Endothelial cell of umbilical vein (primary cell): ENCODE data around the gene PPP1CA. TPM values are rescaled to one million over a fixed set of nuclear protein-coding genes. Genes with fewer than 3 reads are reported as not detected.

ENCODE experiments used
- BruUV-seq: library from RNA; stranded (reverse); fragments of 400-500 nt; replicated peaks from 2 replicates; lab custom pipeline; 2021; lab: Mats Ljungman, UMichigan
- CTCF ChIA-PET: fragments of 300-600, 350-600 bp; sonication (Branson Sonifier 250); formaldehyde crosslinking; loops from one replicate; lab custom pipeline; 2021; ENCODE audit warnings: antibody characterized with exemption, inconsistent platforms; lab: Charles Lee
- POLR2A ChIA-PET: fragments of 300-600, 350-600 bp; sonication (Branson Sonifier 250); formaldehyde crosslinking; loops from one replicate; lab custom pipeline; 2021; ENCODE audit warnings: antibody characterized with exemption, inconsistent platforms; lab: Charles Lee
- DNase-seq: peaks from one replicate; pipeline ENCODE4 v3.0.0-alpha.2; 2011; ENCODE audit warnings: low read depth, low spot score
- FAIRE-seq: peaks from 2 replicates; lab custom pipeline; 2011; peaks lifted over from hg19 to GRCh38; lab: Jason Lieb, UNC
- H2AFZ ChIP-seq: 2 replicates; pipeline ENCODE4 v1.6.0; 2012; ENCODE audit warnings: low read depth, low read length, control low read depth, inconsistent platforms
- H3K27ac ChIP-seq: 2 replicates; pipeline ENCODE4 v1.5.1; 2011; ENCODE audit warnings: low read depth, mild to moderate bottlenecking, control low read depth, low read length, moderate library complexity; ENCODE audit not compliant: insufficient read depth
- H3K27me3 ChIP-seq, 2 experiments: 2 replicates each; pipeline versions ENCODE4 v1.6.0 to v1.6.1; 2011; ENCODE audit warnings: low read length in 2 of 2, mixed read lengths in 1 of 2; ENCODE audit not compliant: control insufficient read depth in 2 of 2, insufficient read depth in 2 of 2
- H3K36me3 ChIP-seq, 2 experiments: 2 replicates in 1 of 2; 3 replicates in 1 of 2; pipeline ENCODE4 v1.5.1; 2011; ENCODE audit warnings: low read length in 2 of 2, mild to moderate bottlenecking in 1 of 2, moderate library complexity in 1 of 2; ENCODE audit not compliant: control insufficient read depth in 2 of 2, insufficient read depth in 2 of 2; ENCODE audit errors: extremely low read depth in 1 of 2
- H3K4me1 ChIP-seq: 3 replicates; pipeline ENCODE4 v1.5.1; 2011; ENCODE audit warnings: mild to moderate bottlenecking, low read length; ENCODE audit not compliant: control insufficient read depth, insufficient read depth; ENCODE audit errors: extremely low read depth
- H3K4me2 ChIP-seq: 2 replicates; pipeline ENCODE4 v1.6.1; 2011; ENCODE audit warnings: low read length, control low read depth, mixed read lengths; ENCODE audit not compliant: insufficient read depth
- H3K4me3 ChIP-seq, 3 experiments: fragments of 200-600 bp in 1 of 3; sonication (generic), shearing (Covaris generic) in 1 of 3; replicated peaks in 1 of 3; 2 replicates each; pipeline ENCODE4 v1.5.1; 2011 to 2016; ENCODE audit warnings: control low read depth in 3 of 3, low read length in 3 of 3, mild to moderate bottlenecking in 2 of 3, inconsistent platforms in 1 of 3, low read depth in 1 of 3, moderate library complexity in 1 of 3; ENCODE audit not compliant: insufficient read depth in 1 of 3
- H3K79me2 ChIP-seq: 2 replicates; pipeline ENCODE4 v1.6.0; 2012; ENCODE audit warnings: low read length, inconsistent platforms; ENCODE audit not compliant: control insufficient read depth, insufficient read depth
- H3K9ac ChIP-seq: replicated peaks from 2 replicates; pipeline ENCODE3; 2011; ENCODE audit warnings: low read length, control low read depth; ENCODE audit not compliant: insufficient read depth; ENCODE audit errors: extremely low read depth
- H3K9me1 ChIP-seq: replicated peaks from 3 replicates; pipeline ENCODE4 v1.6.0; 2011; ENCODE audit warnings: mild to moderate bottlenecking, low read length; ENCODE audit not compliant: control insufficient read depth, insufficient read depth; ENCODE audit errors: extremely low read depth
- H3K9me3 ChIP-seq: replicated peaks from 2 replicates; pipeline ENCODE4 v1.5.1; 2012; ENCODE audit warnings: low read length, inconsistent platforms; ENCODE audit not compliant: control insufficient read depth, insufficient read depth
- H4K20me1 ChIP-seq: replicated peaks from 2 replicates; pipeline ENCODE3; 2011; ENCODE audit warnings: mild to moderate bottlenecking, low read length; ENCODE audit not compliant: control insufficient read depth, insufficient read depth; ENCODE audit errors: extremely low read depth
- CTCF ChIP-seq, 2 donors: IDR thresholded peaks; 1 replicate in 1 of 2; 2 replicates in 1 of 2; pipeline ENCODE4 v1.5.1; 2011; ENCODE audit warnings: low read length in 2 of 2, mild to moderate bottlenecking in 2 of 2, moderate library complexity in 2 of 2, control low read depth in 1 of 2, inconsistent platforms in 1 of 2, low read depth in 1 of 2; ENCODE audit not compliant: insufficient read depth in 1 of 2; ENCODE audit errors: extremely low read depth in 1 of 2
- EZH2 ChIP-seq: IDR thresholded peaks from 2 replicates; pipeline ENCODE4 v1.6.1; 2012; ENCODE audit warnings: borderline replicate concordance, low read depth, mild to moderate bottlenecking, moderate library complexity, low read length, inconsistent platforms; ENCODE audit not compliant: severe bottlenecking
- FOS ChIP-seq: IDR thresholded peaks from 2 replicates; pipeline ENCODE4 v1.6.1; 2011; ENCODE audit warnings: mild to moderate bottlenecking, low read length, moderate library complexity, borderline replicate concordance; ENCODE audit not compliant: insufficient read depth
- GATA2 ChIP-seq: IDR thresholded peaks from 2 replicates; pipeline ENCODE4 v1.7.0; 2011; ENCODE audit warnings: low read depth, mild to moderate bottlenecking, moderate library complexity, mixed read lengths, low read length; ENCODE audit not compliant: insufficient read length, insufficient read depth
- JUN ChIP-seq: IDR thresholded peaks from 2 replicates; pipeline ENCODE4 v1.6.1; 2011; ENCODE audit warnings: borderline replicate concordance, low read depth; ENCODE audit not compliant: insufficient read length, insufficient read depth
- MAX ChIP-seq: IDR thresholded peaks from 2 replicates; pipeline ENCODE4 v1.6.1; 2011; ENCODE audit not compliant: insufficient read depth, insufficient read length
- MYC ChIP-seq: IDR thresholded peaks from one replicate; pipeline ENCODE4 v1.6.1; 2011; ENCODE audit warnings: mild to moderate bottlenecking, low read depth, low read length
- POLR2A ChIP-seq: IDR thresholded peaks from 2 replicates; pipeline ENCODE4 v1.6.1; 2012; ENCODE audit warnings: low read depth, mild to moderate bottlenecking, control low read depth, low read length
- POLR2AphosphoS5 ChIP-seq: IDR thresholded peaks from 2 replicates; pipeline ENCODE4 v1.6.1; 2012; ENCODE audit warnings: low read depth, mild to moderate bottlenecking, control low read depth, low read length, moderate library complexity; ENCODE audit not compliant: insufficient read depth
- dilution Hi-C: fragments of 300-500 bp; cut with MboI; formaldehyde crosslinking; loops from one replicate; pipeline ENCODE4 v1.15.0; 2019; ENCODE audit warnings: low sequenced_read_pairs; ENCODE audit not compliant: extremely low pct_ligation_motif_present
- intact Hi-C: fragments of 100-400 bp; cut with micrococcal nuclease; formaldehyde crosslinking; loops from one replicate; pipeline ENCODE4 v1.10.0; 2022
- polyA plus RNA-seq, 4 experiments: library from polyadenylated mRNA; depleted of rRNA in 3 of 4; stranded (reverse) in 3 of 4; unstranded in 1 of 4; fragments of >200 nt; gene quantifications; 2 replicates each; pipeline versions ENCODE4 v1.2.1 to v1.2.3, GENCODE V29; 2011 to 2012; ENCODE audit warnings: missing spikeins in 1 of 4
- total RNA-seq: library from RNA; stranded (reverse); gene quantifications from 2 replicates; pipeline ENCODE4 v1.2.3, GENCODE V29; 2021

PPP1CA gene
- total and polyA plus RNA-seq, 2 donors (not counting 3 experiments of a cell fraction or from before 2014, with no cell fraction given), result 192 to 419 TPM

- FAIRE-seq, result no peak
- CTCF ChIA-PET, result interaction anchor here (0.7 to 15.0 kb wide), 6 partner anchors 10 to 135 kb away, joined by 3 to 1051 read pairs (median 6); partner anchors contain the start of genes ANKRD13D, CLCF1 and RAD9A
- Histone ChIP-seq H3K9ac (no peak overlapping the region), H3K9me3 (no peaks in the 10 kb centered on the region), H3K36me3 (no peaks in the 10 kb centered on the region), H3K4me1 (peaks cover 45% of the 10 kb centered on the region), H3K27ac (no peak overlapping the region), H3K79me2 (peaks cover 4% of the 10 kb centered on the region), H2AFZ (no peak overlapping the region), H3K4me3 (no peak overlapping the region), H4K20me1 (no peaks in the 10 kb centered on the region), H3K9me1 (no peaks in the 10 kb centered on the region), H3K4me2 (no peak overlapping the region), H3K27me3 (no peaks in the 10 kb centered on the region)
- DNase-seq, result no peak
- TF ChIP-seq EZH2, result no peak
- TF ChIP-seq GATA2, result no peak
- TF ChIP-seq MAX, result no peak
- no peak for TF ChIP-seq FOS
- no peak for TF ChIP-seq JUN
- no peak for TF ChIP-seq POLR2A
- TF ChIP-seq MYC, result no peak
- TF ChIP-seq CTCF (IDR thresholded peaks at IDR 0.05; ENCODE audit: extremely low read depth in 1 of 2, insufficient read depth in 1 of 2, low read depth in 1 of 2, low read length in 2 of 2), result no peak
- TF ChIP-seq POLR2AphosphoS5, result no peak
- dilution Hi-C loops, result no loop called here
- BruUV-seq, result no TSS peak
- intact Hi-C loops, result no loop called here
- POLR2A ChIA-PET, result interaction anchor here (1.1 to 1.3 kb wide), 3 partner anchors 14 to 26 kb away, joined by 3 to 13 read pairs (median 3); partner anchors contain the start of gene CLCF1
These were observed 45.2 kb downstream of the PPP1CA start for GRCh38 chr11:67356387-67356863.
